Bronchial epithelial cell (primary cell): ENCODE results near the gene NUDT9. TPM values are rescaled to one million over a fixed set of nuclear protein-coding genes. Genes with fewer than 3 reads are reported as not detected.

Experiments
- DNase-seq: peaks from one replicate; pipeline ENCODE4 v3.0.0-alpha.2; 2010; ENCODE audit warnings: low read depth
- FAIRE-seq: peaks from 2 replicates; lab custom pipeline; 2011; peaks lifted over from hg19 to GRCh38; lab: Jason Lieb, UNC
- H3K27me3 ChIP-seq: 2 replicates; pipeline ENCODE4 v1.5.1; 2011; ENCODE audit warnings: low read length; ENCODE audit not compliant: control insufficient read depth, insufficient read depth
- H3K36me3 ChIP-seq: 2 replicates; pipeline ENCODE4 v1.5.1; 2011; ENCODE audit warnings: low read length; ENCODE audit not compliant: control insufficient read depth, insufficient read depth
- H3K4me3 ChIP-seq: 2 replicates; pipeline ENCODE4 v1.5.1; 2011; ENCODE audit warnings: mild to moderate bottlenecking, low read depth, low read length, control low read depth
- total RNA-seq: library from RNA; depleted of rRNA; stranded (reverse); fragments of >200 nt; gene quantifications from 2 replicates; pipeline ENCODE4 v1.2.1, GENCODE V29; 2014
- TF ChIP-seq, protein P1 (sequence below): IDR thresholded peaks from 2 replicates; pipeline ENCODE4 v1.5.1; 2011; ENCODE audit warnings: mild to moderate bottlenecking, moderate library complexity, low read length, control low read depth, inconsistent platforms; ENCODE audit not compliant: insufficient read depth, severe bottlenecking

Gene NUDT9
- total RNA-seq, 1 donor from 2014 or later: 19.0 TPM

DNA sequence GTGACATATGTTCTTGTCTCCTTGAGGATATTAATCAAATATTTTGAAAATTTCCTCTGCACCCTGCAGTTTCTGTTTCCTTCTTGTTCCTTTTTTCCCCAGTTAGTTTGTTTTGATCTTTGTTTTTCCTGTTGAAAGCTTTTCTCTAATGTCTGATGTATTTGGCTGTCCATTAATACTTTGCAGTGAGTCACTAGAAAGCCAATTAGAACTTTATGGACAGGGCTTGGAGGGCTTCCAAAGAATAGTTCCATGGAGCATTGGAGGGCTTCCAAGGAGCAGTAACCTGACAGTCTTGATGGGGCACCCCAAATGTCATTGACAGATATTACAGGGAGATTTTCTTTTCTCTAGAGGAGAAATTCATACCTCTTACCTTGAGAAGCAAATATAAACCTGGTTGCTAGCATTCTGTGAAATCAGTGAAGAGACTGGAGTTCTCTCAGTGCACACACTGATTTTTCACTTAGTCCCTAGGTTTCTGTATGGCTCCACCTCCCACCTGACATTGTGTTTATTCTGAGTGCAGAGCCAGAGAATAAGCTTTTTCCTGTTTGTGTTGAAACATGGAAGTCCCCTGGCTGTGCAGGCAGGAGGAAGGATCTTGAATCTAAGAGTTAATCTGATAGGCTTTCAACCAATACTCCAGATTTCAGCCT lies 80.3 kb downstream of the NUDT9 start:
- H3K4me3 ChIP-seq: no peak overlapping the region
- TF ChIP-seq, protein P1, sequence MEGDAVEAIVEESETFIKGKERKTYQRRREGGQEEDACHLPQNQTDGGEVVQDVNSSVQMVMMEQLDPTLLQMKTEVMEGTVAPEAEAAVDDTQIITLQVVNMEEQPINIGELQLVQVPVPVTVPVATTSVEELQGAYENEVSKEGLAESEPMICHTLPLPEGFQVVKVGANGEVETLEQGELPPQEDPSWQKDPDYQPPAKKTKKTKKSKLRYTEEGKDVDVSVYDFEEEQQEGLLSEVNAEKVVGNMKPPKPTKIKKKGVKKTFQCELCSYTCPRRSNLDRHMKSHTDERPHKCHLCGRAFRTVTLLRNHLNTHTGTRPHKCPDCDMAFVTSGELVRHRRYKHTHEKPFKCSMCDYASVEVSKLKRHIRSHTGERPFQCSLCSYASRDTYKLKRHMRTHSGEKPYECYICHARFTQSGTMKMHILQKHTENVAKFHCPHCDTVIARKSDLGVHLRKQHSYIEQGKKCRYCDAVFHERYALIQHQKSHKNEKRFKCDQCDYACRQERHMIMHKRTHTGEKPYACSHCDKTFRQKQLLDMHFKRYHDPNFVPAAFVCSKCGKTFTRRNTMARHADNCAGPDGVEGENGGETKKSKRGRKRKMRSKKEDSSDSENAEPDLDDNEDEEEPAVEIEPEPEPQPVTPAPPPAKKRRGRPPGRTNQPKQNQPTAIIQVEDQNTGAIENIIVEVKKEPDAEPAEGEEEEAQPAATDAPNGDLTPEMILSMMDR: no peak
- H3K36me3 ChIP-seq: no peaks in the 10 kb centered on the region
- FAIRE-seq (no peak), DNase-seq (peak; percentile 30)
- no peaks in the 10 kb centered on the region for H3K27me3 ChIP-seq

DNA sequence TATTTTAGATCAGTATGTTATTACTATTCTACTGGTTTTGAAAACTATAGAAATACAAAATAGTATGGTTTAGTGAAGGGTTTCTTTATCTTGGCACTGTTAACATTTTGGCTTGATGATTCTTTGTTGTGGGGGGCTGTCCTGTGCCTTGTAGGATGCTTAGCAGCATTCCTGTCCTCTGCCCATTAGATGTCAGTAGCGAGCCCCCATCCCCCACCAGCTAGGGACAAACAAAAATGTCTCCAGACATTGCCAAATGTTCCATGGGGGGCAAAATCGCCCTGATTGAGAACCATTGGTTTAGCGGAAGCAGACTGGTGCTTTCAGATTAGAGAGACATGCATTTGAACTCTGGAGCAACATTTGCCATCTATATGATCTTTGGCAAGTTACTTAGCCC lies 83.5 kb downstream of the NUDT9 start:
- TF ChIP-seq, protein P1: peak; percentile 14
- Histone ChIP-seq H3K36me3 (no peaks in the 10 kb centered on the region), H3K4me3 (no peak overlapping the region), H3K27me3 (no peaks in the 10 kb centered on the region)
- DNase-seq: no peak
- no peak for FAIRE-seq

DNA sequence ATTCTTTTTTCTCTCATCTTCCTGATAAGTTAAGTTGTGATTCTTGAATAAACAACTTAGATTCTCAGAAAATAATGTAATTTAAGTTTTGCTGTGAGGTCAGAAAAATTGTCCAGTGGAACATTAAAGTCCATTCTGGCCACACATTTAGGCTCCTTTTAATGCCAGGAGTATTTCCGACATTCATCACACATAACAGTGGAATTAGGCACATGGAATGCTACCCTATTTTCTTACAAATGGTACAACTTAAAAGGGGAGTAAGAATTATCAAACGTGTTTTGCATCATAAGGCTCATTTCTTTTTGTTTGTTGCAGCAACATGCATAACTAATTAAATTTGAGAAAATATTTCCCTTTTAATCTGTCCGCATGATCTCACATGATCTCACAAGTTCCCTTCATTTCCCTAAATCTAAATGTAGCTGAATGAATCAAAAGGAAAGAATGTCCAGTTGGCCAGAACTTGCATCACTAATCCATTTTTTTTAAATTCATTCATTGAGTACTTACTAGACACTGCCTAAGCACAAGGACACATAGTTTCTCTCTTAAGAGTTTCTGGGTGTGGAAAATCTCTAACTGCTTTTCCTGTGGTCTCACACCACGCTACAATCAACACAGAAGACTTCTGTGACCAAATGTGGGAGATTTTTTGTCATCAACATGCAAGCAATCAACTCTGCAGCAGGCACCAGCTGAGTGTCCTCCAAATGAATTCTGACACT lies 84.8 kb downstream of the NUDT9 start:
- FAIRE-seq (no peak), DNase-seq (peak; percentile 75)
- TF ChIP-seq, protein P1: no peak
- no peak overlapping the region for H3K4me3 ChIP-seq
- H3K36me3 ChIP-seq: no peaks in the 10 kb centered on the region
- no peaks in the 10 kb centered on the region for H3K27me3 ChIP-seq

Other genes with a start within 250 kb of the NUDT9 start
- gene KLHL8, start 202.0 kb upstream of the NUDT9 start, total RNA-seq: 12.9 and 20.5 TPM in 2 replicates
- not detected in 2 replicates for gene HSD17B13, start 99.7 kb upstream of the NUDT9 start, total RNA-seq
- gene HSD17B11, start 31.4 kb upstream of the NUDT9 start, total RNA-seq: 1.5 and 1.8 TPM in 2 replicates
- gene SPARCL1, start 106.8 kb downstream of the NUDT9 start, total RNA-seq: not detected in 2 replicates
- gene DSPP, start 186.0 kb downstream of the NUDT9 start, total RNA-seq: not detected in 2 replicates
- not detected in 2 replicates for gene DMP1, start 227.7 kb downstream of the NUDT9 start, total RNA-seq